IMR-90 (cell line): ENCODE measurements around the gene IFNGR1. TPM values are rescaled to one million over a fixed set of nuclear protein-coding genes. Genes with fewer than 3 reads are reported as not detected.

Source experiments
- ATAC-seq: fragments of 200-7000 bp; cut with Tn5 transposase; 2 replicates; pipeline ENCODE4 v1.9.1; 2020; ENCODE audit warnings: low read depth, mild to moderate bottlenecking, moderate library complexity
- BruUV-seq: library from RNA; stranded (reverse); fragments of 400-500 nt; replicated peaks from 2 replicates; lab custom pipeline; 2021; lab: Mats Ljungman, UMichigan
- CTCF ChIA-PET: fragments of 300-600 bp; formaldehyde crosslinking; extraction: SDS; loops from one replicate; lab custom pipeline; 2021; ENCODE audit warnings: antibody characterized with exemption; lab: Yijun Ruan, JAX
- POLR2A ChIA-PET: fragments of 300-600 bp; sonication (Branson Sonifier 250); formaldehyde crosslinking; loops from one replicate; lab custom pipeline; 2022; ENCODE audit warnings: antibody characterized with exemption; ENCODE audit not compliant: unreplicated experiment; lab: Charles Lee
- DNase-seq: peaks from one replicate; pipeline ENCODE4 v3.0.0; 2013
- H2AFZ ChIP-seq: replicated peaks from 2 replicates; pipeline ENCODE3; 2013; ENCODE audit warnings: low read length, mild to moderate bottlenecking; ENCODE audit not compliant: poor library complexity
- H2AK5ac ChIP-seq: 2 replicates; pipeline ENCODE4 v1.6.1; 2013; ENCODE audit warnings: low read depth, low read length, inconsistent platforms
- H2AK9ac ChIP-seq: replicated peaks from 2 replicates; pipeline ENCODE3; 2013; ENCODE audit warnings: mild to moderate bottlenecking, low read depth, low read length, moderate library complexity; ENCODE audit not compliant: poor library complexity
- H2BK120ac ChIP-seq: 2 replicates; pipeline ENCODE4 v1.6.1; 2013; ENCODE audit warnings: low read depth, low read length, inconsistent platforms
- H2BK15ac ChIP-seq: 3 replicates; pipeline ENCODE4 v1.6.1; 2013; ENCODE audit warnings: low read depth, low read length, inconsistent platforms
- H2BK20ac ChIP-seq: 2 replicates; pipeline ENCODE4 v1.6.1; 2013; ENCODE audit warnings: low read depth, mild to moderate bottlenecking, inconsistent platforms, low read length, moderate library complexity
- H2BK5ac ChIP-seq: 2 replicates; pipeline ENCODE4 v1.6.1; 2013; ENCODE audit warnings: mild to moderate bottlenecking, low read depth, low read length, inconsistent platforms; ENCODE audit not compliant: poor library complexity, severe bottlenecking
- H3K14ac ChIP-seq: replicated peaks from 2 replicates; pipeline ENCODE4 v1.6.1; 2013; ENCODE audit warnings: low read depth, low read length, inconsistent platforms
- H3K18ac ChIP-seq: 2 replicates; pipeline ENCODE4 v1.6.1; 2013; ENCODE audit warnings: low read depth, low read length, control low read depth
- H3K23ac ChIP-seq: 2 replicates; pipeline ENCODE4 v1.6.1; 2013; ENCODE audit warnings: low read depth, low read length, inconsistent platforms
- H3K27ac ChIP-seq: 2 replicates; pipeline ENCODE4 v1.5.1; 2013; ENCODE audit warnings: mild to moderate bottlenecking, control low read depth, low read length; ENCODE audit not compliant: insufficient read depth
- H3K27me3 ChIP-seq: 2 replicates; pipeline ENCODE4 v1.6.1; 2013; ENCODE audit warnings: low read length; ENCODE audit not compliant: control insufficient read depth, insufficient read depth
- H3K36me3 ChIP-seq: 2 replicates; pipeline ENCODE4 v1.6.1; 2013; ENCODE audit warnings: low read length, mixed read lengths; ENCODE audit not compliant: control insufficient read depth, insufficient read depth
- H3K4ac ChIP-seq: 2 replicates; pipeline ENCODE4 v1.6.1; 2013; ENCODE audit warnings: low read depth, low read length, inconsistent platforms
- H3K4me1 ChIP-seq: 2 replicates; pipeline ENCODE4 v1.6.1; 2013; ENCODE audit warnings: low read length, mixed read lengths; ENCODE audit not compliant: control insufficient read depth, insufficient read depth
- H3K4me2 ChIP-seq: 2 replicates; pipeline ENCODE4 v1.6.1; 2013; ENCODE audit warnings: low read depth, mild to moderate bottlenecking, control low read depth, low read length, moderate library complexity
- H3K4me3 ChIP-seq: 2 replicates; pipeline ENCODE4 v1.5.1; 2013; ENCODE audit warnings: low read depth, mild to moderate bottlenecking, control low read depth, low read length, moderate library complexity; ENCODE audit not compliant: insufficient read depth
- H3K56ac ChIP-seq: 2 replicates; pipeline ENCODE4 v1.6.1; 2013; ENCODE audit warnings: low read length, inconsistent platforms; ENCODE audit not compliant: insufficient read depth; ENCODE audit errors: extremely low read depth
- H3K79me1 ChIP-seq, 2 experiments: 2 replicates each; pipeline ENCODE4 v1.6.1; 2013; ENCODE audit warnings: low read length in 2 of 2, inconsistent platforms in 1 of 2, low read depth in 1 of 2
- H3K9ac ChIP-seq: 2 replicates; pipeline ENCODE4 v1.6.1; 2013; ENCODE audit warnings: low read depth, low read length, control low read depth
- H3K9me1 ChIP-seq: 2 replicates; pipeline ENCODE4 v1.6.1; 2013; ENCODE audit warnings: low read length, inconsistent platforms; ENCODE audit not compliant: insufficient read depth
- H3K9me3 ChIP-seq: 2 replicates; pipeline ENCODE4 v1.6.1; 2013; ENCODE audit warnings: low read length; ENCODE audit not compliant: control insufficient read depth, insufficient read depth
- H4K20me1 ChIP-seq: 2 replicates; pipeline ENCODE4 v1.6.1; 2013; ENCODE audit warnings: low read length, inconsistent platforms; ENCODE audit not compliant: insufficient read depth
- H4K5ac ChIP-seq: 2 replicates; pipeline ENCODE4 v1.6.1; 2013; ENCODE audit warnings: mild to moderate bottlenecking, low read depth, low read length, control low read depth
- H4K8ac ChIP-seq, 2 experiments: 2 replicates each; pipeline ENCODE4 v1.6.1; 2013; ENCODE audit warnings: low read depth in 2 of 2, low read length in 2 of 2, control low read depth in 1 of 2, inconsistent platforms in 1 of 2
- H4K91ac ChIP-seq: 2 replicates; pipeline ENCODE4 v1.6.1; 2013; ENCODE audit warnings: low read depth, low read length, inconsistent platforms; ENCODE audit not compliant: insufficient read depth
- RFX5 ChIP-seq: IDR thresholded peaks from 2 replicates; pipeline ENCODE4 v1.8.0; 2012; ENCODE audit warnings: low read depth, mild to moderate bottlenecking, low read length, moderate library complexity
- USF2 ChIP-seq: fragments of 150-350 bp; IDR thresholded peaks from 2 replicates; pipeline ENCODE4 v1.6.1; 2017; ENCODE audit warnings: mild to moderate bottlenecking, antibody characterized with exemption, low read length, low read depth
- WGBS, 2 experiments: methylation state at CpG; one replicate each; pipeline versions ENCODE4 v1.1.5 to v1.1.7; 2013; ENCODE audit warnings: missing lambda C conversion rate in 2 of 2; ENCODE audit not compliant: insufficient read length in 1 of 2; ENCODE audit errors: extremely low coverage in 2 of 2; 5-methylcytosine and 5-hydroxymethylcytosine counted together
- dilution Hi-C: fragments of 300-500 bp; cut with HindIII; formaldehyde crosslinking; loops from one replicate; pipeline ENCODE4 v1.14.3; 2018; ENCODE audit warnings: low sequenced_read_pairs; ENCODE audit not compliant: unreplicated experiment
- in situ Hi-C: fragments of 300-500 bp; cut with MboI; formaldehyde crosslinking; loops from 3 replicates; pipeline ENCODE4 v1.14.3; 2019; ENCODE audit warnings: low sequenced_read_pairs, inconsistent platforms, mixed read lengths
- intact Hi-C: fragments of 100-400 bp; cut with micrococcal nuclease; formaldehyde crosslinking; loops from 2 replicates; pipeline ENCODE4 v1.10.0; 2022
- polyA plus RNA-seq, 3 experiments: library from polyadenylated mRNA; depleted of rRNA; stranded (reverse); fragments of >200 nt; gene quantifications; 2 replicates each; pipeline ENCODE4 v1.2.3, GENCODE V29; 2012; ENCODE audit warnings: low replicate concordance in 1 of 3
- total RNA-seq: library from RNA; depleted of rRNA; stranded (reverse); fragments of >200 nt; gene quantifications from 2 replicates; pipeline ENCODE4 v1.2.3, GENCODE V29; 2012

Gene IFNGR1
- total and polyA plus RNA-seq, 2 of the 4 experiments (the other 2 are of a cell fraction), result 19.1 to 25.6 TPM

- no peak for ATAC-seq
- H3K9me1 ChIP-seq, result no peaks in the 10 kb centered on the region
Measured at GRCh38 chr6:137188855-137189254, 30.3 kb downstream of the IFNGR1 start.

More at GRCh38 chr6:137188855-137189254, 30.3 kb downstream of the IFNGR1 start:
- no peak overlapping the region for H3K18ac ChIP-seq
- no peak overlapping the region for H3K4me3 ChIP-seq
- no peak overlapping the region for H2BK20ac ChIP-seq
- no peak overlapping the region for H3K27ac ChIP-seq
- no peak overlapping the region for H2AK9ac ChIP-seq
- no peak overlapping the region for H3K9ac ChIP-seq
- CTCF ChIA-PET, result no interaction called here
- H2BK5ac ChIP-seq, result no peak overlapping the region
- peaks cover 11% of the 10 kb centered on the region for H3K9me3 ChIP-seq
- no peak overlapping the region for H3K14ac ChIP-seq
- H4K8ac ChIP-seq, result no peak overlapping the region
- no peak overlapping the region for H2AK5ac ChIP-seq
- intact Hi-C loops (no loop called here), dilution Hi-C loops (no loop called here), in situ Hi-C loops (no loop called here)
- no TSS peak for BruUV-seq
- no peak overlapping the region for H3K4ac ChIP-seq
- H4K5ac ChIP-seq, result no peak overlapping the region
- no peak overlapping the region for H4K91ac ChIP-seq
- no peak overlapping the region for H2BK120ac ChIP-seq
- H4K20me1 ChIP-seq, result no peaks in the 10 kb centered on the region
- TF ChIP-seq RFX5 (no peak), USF2 (no peak)
- H3K36me3 ChIP-seq, result no peaks in the 10 kb centered on the region
- H3K79me1 ChIP-seq, result no peaks in the 10 kb centered on the region
- H3K4me1 ChIP-seq, result no peaks in the 10 kb centered on the region
- H3K23ac ChIP-seq, result no peak overlapping the region
- H2AFZ ChIP-seq, result no peak overlapping the region
- H2BK15ac ChIP-seq, result no peak overlapping the region
- no peaks in the 10 kb centered on the region for H3K27me3 ChIP-seq
- POLR2A ChIA-PET, result no interaction called here
- H3K56ac ChIP-seq, result no peak overlapping the region
- H3K4me2 ChIP-seq, result no peak overlapping the region
- no peak for DNase-seq
- WGBS, 2 experiments, result no CpG with 5 or more reads among the region's 5 CpGs
